GM10266 (cell line): Measurements from ENCODE around the gene CTF1.
A peak's percentile ranks its signal among the peaks of the same experiment; 100 is the strongest.

Source experiments
- DNase-seq: peaks from one replicate; pipeline ENCODE4 v3.0.0; 2012; ENCODE audit errors: extremely low spot score
- CTCF ChIP-seq: IDR thresholded peaks from 2 replicates; pipeline ENCODE4 v1.5.1; 2012; ENCODE audit warnings: mild to moderate bottlenecking, low read depth; ENCODE audit not compliant: control insufficient read depth, insufficient read depth; ENCODE audit errors: missing control alignments

Gene CTF1

GRCh38 chr16:30924913-30925631 is 28.7 kb downstream of the CTF1 start:
- no peak for DNase-seq
- no peak for TF ChIP-seq CTCF

- no peak for DNase-seq
- no peak for TF ChIP-seq CTCF
Observed at GRCh38 chr16:30925632-30925987, 29.2 kb downstream of the CTF1 start.

- DNase-seq, result no peak
- no peak for TF ChIP-seq CTCF
Observed at GRCh38 chr16:30925995-30926811, 29.8 kb downstream of the CTF1 start.

GRCh38 chr16:30926937-30927788 is 30.7 kb downstream of the CTF1 start:
- TF ChIP-seq CTCF, result no peak
- DNase-seq, result no peak

- TF ChIP-seq CTCF, result no peak
Observed at GRCh38 chr16:30927789-30928378, 31.5 kb downstream of the CTF1 start.

GRCh38 chr16:30928390-30928789 is 32.0 kb downstream of the CTF1 start:
- TF ChIP-seq CTCF, result no peak

More at GRCh38 chr16:30927789-30928378, 31.5 kb downstream of the CTF1 start:
- DNase-seq, result peak; percentile 68

More at GRCh38 chr16:30928390-30928789, 32.0 kb downstream of the CTF1 start:
- DNase-seq, result no peak
